GM12878 (cell line): Measurements from ENCODE around the gene MDH1. TPM values are rescaled to one million over a fixed set of nuclear protein-coding genes. Genes with fewer than 3 reads are reported as not detected.

Source experiments
- ASH2L ChIP-seq: fragments of 300-600, 200-600 bp; sonication (generic); IDR thresholded peaks from 2 replicates; pipeline ENCODE4 v1.6.1; 2017; ENCODE audit warnings: low read depth, mild to moderate bottlenecking, borderline replicate concordance
- CBFB ChIP-seq: IDR thresholded peaks from 2 replicates; pipeline ENCODE4 v1.6.1; 2016; ENCODE audit warnings: antibody characterized with exemption, low read depth
- CUX1 ChIP-seq: IDR thresholded peaks from 2 replicates; pipeline ENCODE4 v1.6.1; 2012; ENCODE audit warnings: improper control_type of control experiment, low read depth, low read length; ENCODE audit not compliant: insufficient replicate concordance
- ESRRA ChIP-seq: IDR thresholded peaks from 2 replicates; pipeline ENCODE4 v1.6.1; 2012; ENCODE audit warnings: mild to moderate bottlenecking, low read length, improper control_type of control experiment
- HCFC1 ChIP-seq: fragments of 150-350 bp; IDR thresholded peaks from 2 replicates; pipeline ENCODE4 v1.6.1; 2014; ENCODE audit warnings: low read length
- IRF4 ChIP-seq: IDR thresholded peaks from 2 replicates; pipeline ENCODE4 v1.6.1; 2011; ENCODE audit warnings: low read depth, low read length
- KLF5 ChIP-seq: fragments of 450-650 bp; IDR thresholded peaks from 2 replicates; pipeline ENCODE4 v1.6.1; 2014; ENCODE audit warnings: mild to moderate bottlenecking; ENCODE audit not compliant: partially characterized antibody
- LARP7 ChIP-seq: fragments of 450-650 bp; IDR thresholded peaks from 2 replicates; pipeline ENCODE4 v1.6.1; 2017; ENCODE audit warnings: mild to moderate bottlenecking
- MTA2 ChIP-seq: fragments of 450-650 bp; IDR thresholded peaks from 2 replicates; pipeline ENCODE4 v1.6.1; 2016; ENCODE audit warnings: low read depth, mild to moderate bottlenecking, moderate library complexity
- MTA3 ChIP-seq: IDR thresholded peaks from 2 replicates; pipeline ENCODE4 v1.6.1; 2012; ENCODE audit warnings: low read length, inconsistent platforms, borderline replicate concordance
- NFIC ChIP-seq: IDR thresholded peaks from 2 replicates; pipeline ENCODE4 v1.6.1; 2012; ENCODE audit warnings: low read depth, mild to moderate bottlenecking, inconsistent platforms, low read length, moderate library complexity
- NKRF ChIP-seq: fragments of 450-650 bp; conservative IDR thresholded peaks from 2 replicates; pipeline ENCODE4 v1.6.1; 2017; ENCODE audit warnings: mild to moderate bottlenecking, moderate library complexity
- NR2F1 ChIP-seq: fragments of 450-650 bp; conservative IDR thresholded peaks from 2 replicates; pipeline ENCODE4 v1.6.1; 2017; ENCODE audit warnings: mild to moderate bottlenecking
- RAD51 ChIP-seq: fragments of 450-650 bp; IDR thresholded peaks from 2 replicates; pipeline ENCODE4 v1.6.1; 2016; ENCODE audit warnings: moderate library complexity, mild to moderate bottlenecking, inconsistent platforms
- RB1 ChIP-seq: fragments of 450-650 bp; formaldehyde crosslinking; IDR thresholded peaks from 2 replicates; pipeline ENCODE4 v1.6.1; 2017; ENCODE audit warnings: mild to moderate bottlenecking, borderline replicate concordance
- SPI1 ChIP-seq: IDR thresholded peaks from 2 replicates; pipeline ENCODE4 v1.6.1; 2011; ENCODE audit warnings: low read depth, mild to moderate bottlenecking, low read length, moderate library complexity, borderline replicate concordance; ENCODE audit not compliant: insufficient read depth
- SREBF2 ChIP-seq: IDR thresholded peaks from 2 replicates; pipeline ENCODE4 v1.6.1; 2012; ENCODE audit warnings: mild to moderate bottlenecking, low read length
- STAT1 ChIP-seq: fragments of 450-650 bp; conservative IDR thresholded peaks from 2 replicates; pipeline ENCODE4 v1.6.1; 2014; ENCODE audit warnings: antibody characterized with exemption, mild to moderate bottlenecking
- TCF12 ChIP-seq: IDR thresholded peaks from 2 replicates; pipeline ENCODE4 v1.6.1; 2011; ENCODE audit warnings: low read depth, mild to moderate bottlenecking, low read length
- ZBED1 ChIP-seq: IDR thresholded peaks from 2 replicates; pipeline ENCODE4 v1.6.1; 2016; ENCODE audit warnings: borderline replicate concordance
- polyA plus RNA-seq, 11 experiments: library from polyadenylated mRNA; depleted of rRNA in 4 of 11; unstranded in 6 of 11; stranded (reverse) in 5 of 11; fragments of >200 nt; fragmentation: Nextera tagmentation in 4 of 11; fragmentation: Illumina TruSeq in 1 of 11; extraction: Ambion mirVana in 4 of 11; extraction: Trizol in 1 of 11; gene quantifications; 1 replicate in 1 of 11; 2 replicates in 10 of 11; pipeline versions ENCODE4 v1.2.1 to v1.2.3, GENCODE V29; 2011 to 2016; ENCODE audit warnings: inconsistent platforms in 2 of 11, missing spikeins in 2 of 11, low read depth in 1 of 11
- total RNA-seq, 4 experiments: library from RNA; depleted of rRNA in 3 of 4; stranded (reverse); fragments of >200 nt in 3 of 4; fragmentation: Illumina TruSeq in 1 of 4; extraction: Trizol in 1 of 4; gene quantifications; 2 replicates each; pipeline versions ENCODE4 v1.2.1 to v1.2.3, GENCODE V29; 2013 to 2021
- TF ChIP-seq, protein P1 (sequence below): fragments of 450-650 bp; IDR thresholded peaks from 2 replicates; pipeline ENCODE4 v1.6.1; 2014; ENCODE audit warnings: mild to moderate bottlenecking

MDH1 gene
- total and polyA plus RNA-seq, 10 of the 15 experiments (the other 5 are each of a cell fraction or from before 2014, with no cell fraction given) = 254 to 1,581 (median 440) TPM

GRCh38 chr2:63588385-63589147, at the start of gene MDH1, which contains the start of gene WDPCP (continued):
- peak; percentile 95; the same call in 1 of the 2 replicates for TF ChIP-seq NKRF
- TF ChIP-seq NR2F1 = peak; percentile 64
- peak; percentile 61; the same call in 1 of the 2 replicates for TF ChIP-seq SREBF2
- peak; percentile 82 for TF ChIP-seq RB1
- TF ChIP-seq HCFC1 = peak; percentile 98
- peak; percentile 85 for TF ChIP-seq MTA2
- TF ChIP-seq NFIC = peak; percentile 83; the same call in 1 of the 2 replicates
- TF ChIP-seq STAT1 = peak; percentile 88
- TF ChIP-seq ASH2L = no peak
- 0 out of 2 replicates have a peak, but pooled peaks have one; percentile 14 for TF ChIP-seq SPI1
- peak; percentile 85 for TF ChIP-seq CBFB
- peak; percentile 61; the same call in 1 of the 2 replicates for TF ChIP-seq IRF4
- no peak for TF ChIP-seq CUX1
- TF ChIP-seq KLF5 = peak; percentile 83
- TF ChIP-seq LARP7 = peak; percentile 83
- 0 out of 2 replicates have a peak, but pooled peaks have one; percentile 21 for TF ChIP-seq MTA3
- TF ChIP-seq, protein P1, sequence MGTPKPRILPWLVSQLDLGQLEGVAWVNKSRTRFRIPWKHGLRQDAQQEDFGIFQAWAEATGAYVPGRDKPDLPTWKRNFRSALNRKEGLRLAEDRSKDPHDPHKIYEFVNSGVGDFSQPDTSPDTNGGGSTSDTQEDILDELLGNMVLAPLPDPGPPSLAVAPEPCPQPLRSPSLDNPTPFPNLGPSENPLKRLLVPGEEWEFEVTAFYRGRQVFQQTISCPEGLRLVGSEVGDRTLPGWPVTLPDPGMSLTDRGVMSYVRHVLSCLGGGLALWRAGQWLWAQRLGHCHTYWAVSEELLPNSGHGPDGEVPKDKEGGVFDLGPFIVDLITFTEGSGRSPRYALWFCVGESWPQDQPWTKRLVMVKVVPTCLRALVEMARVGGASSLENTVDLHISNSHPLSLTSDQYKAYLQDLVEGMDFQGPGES = peak; percentile 59; the same call in 1 of the 2 replicates
- TF ChIP-seq ESRRA = peak; percentile 95
- no peak; the same call in 1 of the 2 replicates for TF ChIP-seq ZBED1
- no peak; the same call in 1 of the 2 replicates for TF ChIP-seq TCF12
- peak; percentile 54; the same call in 1 of the 2 replicates for TF ChIP-seq RAD51
